SW480 (cell line): Measurements from ENCODE around the gene RNF17.
"Not testable (repeated sequence)": the region's sequence is repeated elsewhere in the genome, so short reads cannot be mapped to it uniquely, and the experiment has no call there.

Experiments used
- DNase-seq: peaks from one replicate; pipeline ENCODE4 v3.0.0-alpha.2; 2016; ENCODE audit warnings: low spot score

The RNF17 gene

GRCh38 chr13:24745516-24745860 lies 18.5 kb upstream of the RNF17 start:
- no peak for DNase-seq

- DNase-seq, result no peak
Measured at GRCh38 chr13:24745861-24746617, 17.9 kb upstream of the RNF17 start.

DNA sequence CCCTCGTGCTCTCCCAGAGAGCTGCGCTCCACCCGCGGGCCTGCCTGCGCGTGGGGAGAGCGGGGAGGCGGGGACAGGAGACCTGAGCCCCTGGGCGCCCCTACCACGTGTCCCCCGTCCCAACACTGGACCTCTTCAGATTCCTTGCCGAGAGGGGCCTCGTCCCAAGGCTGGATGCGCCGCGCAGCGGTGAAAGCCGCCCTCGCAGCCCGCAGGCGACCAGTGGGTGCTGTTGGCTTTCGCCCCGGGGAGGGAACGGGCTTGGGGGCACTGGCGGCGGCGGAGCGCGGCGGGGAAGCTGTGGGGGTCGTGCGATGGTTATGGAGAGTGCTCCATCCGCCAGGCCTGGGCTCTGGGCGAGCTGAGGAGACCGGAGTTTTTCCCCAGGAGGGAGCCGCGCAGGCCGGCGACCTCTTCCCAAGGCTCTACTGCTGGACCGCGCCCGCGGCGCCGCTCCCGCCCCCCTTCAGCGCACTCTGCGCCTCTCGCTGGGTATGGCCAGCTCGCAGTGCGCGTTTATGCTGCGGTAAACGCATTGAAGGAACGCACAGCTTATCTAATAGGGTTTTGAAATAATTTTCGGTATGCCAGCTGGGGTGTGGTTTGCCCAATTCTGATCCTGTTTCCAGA lies 17.2 kb upstream of the RNF17 start:
- peak; percentile 26 for DNase-seq

DNA sequence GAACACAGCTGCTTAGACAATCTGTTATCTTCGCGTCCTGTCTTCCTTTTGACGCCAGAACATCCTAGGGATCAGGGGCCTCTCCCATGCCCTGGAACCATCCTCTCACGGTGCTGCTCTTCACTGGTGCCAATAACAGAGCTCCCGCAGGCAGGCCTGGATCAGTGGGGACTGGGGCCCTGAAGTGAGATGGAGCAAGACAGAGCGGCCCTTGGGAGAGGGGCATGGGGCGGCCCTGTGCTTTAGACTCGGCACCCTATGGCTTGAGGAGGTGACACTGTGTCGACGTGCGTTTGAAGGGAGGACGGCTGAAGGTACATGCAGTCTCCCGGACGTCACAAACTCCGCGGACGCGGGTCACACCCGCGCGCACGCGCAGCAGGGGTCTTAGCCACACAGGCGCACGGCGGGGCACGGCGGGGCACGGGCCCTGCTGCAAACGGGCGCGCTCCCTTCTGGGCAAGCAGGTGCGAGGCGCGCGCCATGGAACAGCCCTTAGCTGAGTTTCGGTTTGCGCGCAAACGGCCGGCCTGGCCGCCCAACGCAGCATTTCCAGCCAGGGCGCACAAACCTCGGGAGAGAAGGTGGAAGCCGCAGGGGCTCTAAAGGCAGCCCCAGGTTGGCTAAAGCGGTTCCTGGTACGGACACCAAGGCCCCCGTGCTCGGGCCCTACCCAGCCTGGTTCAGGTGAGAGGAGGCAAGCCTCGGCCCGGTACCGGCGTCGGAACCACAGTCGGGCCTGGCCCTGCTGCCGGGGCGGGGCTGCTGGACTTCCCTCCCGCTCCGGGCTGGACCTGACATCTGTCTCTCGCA lies 16.5 kb upstream of the RNF17 start:
- DNase-seq, result peak; percentile 61

GRCh38 chr13:24748061-24748400 lies 15.9 kb upstream of the RNF17 start:
- DNase-seq, result peak; percentile 8

DNA sequence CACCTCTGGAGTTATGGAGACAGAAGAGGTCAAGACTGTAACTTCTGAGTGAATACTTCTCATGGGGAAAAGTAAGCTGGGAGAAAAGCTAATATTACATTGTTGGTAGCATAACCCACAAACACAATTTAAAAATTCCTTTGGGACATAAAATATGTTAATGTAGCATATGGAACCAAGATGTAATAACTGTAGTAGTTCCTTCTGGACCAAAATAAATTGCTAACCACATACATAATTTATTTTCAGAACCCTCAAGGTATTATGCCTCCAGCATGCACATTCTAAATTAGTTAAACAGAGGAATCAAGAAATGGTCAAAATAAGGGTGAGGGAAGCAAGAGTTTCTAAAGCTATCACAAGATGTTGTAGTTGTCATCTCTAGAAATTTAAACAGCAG lies 4.8 kb upstream of the RNF17 start:
- DNase-seq, result no peak

- no peak for DNase-seq
Measured at GRCh38 chr13:24764276-24764630, 284 bp downstream of the RNF17 start.

DNA sequence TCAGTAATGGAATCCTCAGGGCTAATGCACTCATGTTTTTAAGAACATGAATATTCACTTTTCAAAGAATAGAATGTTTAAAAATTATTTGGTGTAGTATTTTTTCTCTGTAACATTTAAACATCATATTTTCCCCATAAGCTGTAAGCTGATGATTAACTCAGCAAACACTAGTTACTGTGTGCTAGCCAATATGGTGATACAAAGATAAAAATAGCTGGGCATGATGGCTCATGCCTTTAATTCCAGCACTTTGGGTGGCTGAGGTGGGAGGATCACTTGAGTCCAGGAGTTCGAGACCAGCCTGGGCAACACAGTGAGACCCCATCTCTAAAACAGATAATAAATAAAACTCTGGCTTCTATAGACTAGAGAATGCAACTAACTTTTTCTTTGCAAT lies 13.2 kb downstream of the RNF17 start:
- no peak for DNase-seq

DNA sequence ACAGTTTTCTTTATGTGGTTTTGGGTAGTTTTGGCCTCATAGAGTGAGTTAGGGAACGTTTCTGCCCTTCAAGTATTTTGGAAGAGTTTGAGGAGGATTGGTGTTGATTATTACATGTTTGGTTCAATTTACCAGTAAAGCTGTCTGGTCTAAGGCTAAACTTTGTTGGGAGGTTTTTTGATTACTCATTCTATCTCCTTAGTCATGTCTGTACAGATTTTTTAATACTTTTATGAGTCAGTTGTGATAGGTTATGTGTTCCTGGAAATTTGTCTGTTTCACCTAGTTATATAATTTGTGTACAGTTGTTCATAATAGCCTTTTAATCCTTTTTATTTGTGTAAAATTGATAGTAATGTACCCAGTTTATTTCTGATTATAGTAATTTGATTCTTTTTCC lies 20.4 kb downstream of the RNF17 start:
- DNase-seq, result no peak

DNA sequence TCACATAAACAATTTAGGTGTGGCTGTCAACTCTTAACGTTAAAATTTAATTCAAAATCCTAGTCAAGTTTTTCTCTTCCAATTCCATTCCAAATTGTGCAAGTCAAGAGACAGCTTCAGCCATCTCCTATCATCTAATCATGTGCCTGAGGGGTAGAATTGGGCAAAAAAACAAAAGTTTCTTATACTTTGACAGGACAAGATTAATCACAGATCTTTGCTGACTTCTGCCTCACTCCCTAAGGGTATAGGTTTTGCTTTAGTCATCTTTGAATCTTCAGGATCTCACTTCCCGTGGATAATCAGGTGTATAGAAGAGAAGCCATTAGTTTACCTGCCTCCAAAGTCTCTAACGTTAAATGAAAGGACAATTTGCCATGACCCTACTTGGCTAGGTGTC lies 24.6 kb downstream of the RNF17 start:
- DNase-seq, result no peak

DNA sequence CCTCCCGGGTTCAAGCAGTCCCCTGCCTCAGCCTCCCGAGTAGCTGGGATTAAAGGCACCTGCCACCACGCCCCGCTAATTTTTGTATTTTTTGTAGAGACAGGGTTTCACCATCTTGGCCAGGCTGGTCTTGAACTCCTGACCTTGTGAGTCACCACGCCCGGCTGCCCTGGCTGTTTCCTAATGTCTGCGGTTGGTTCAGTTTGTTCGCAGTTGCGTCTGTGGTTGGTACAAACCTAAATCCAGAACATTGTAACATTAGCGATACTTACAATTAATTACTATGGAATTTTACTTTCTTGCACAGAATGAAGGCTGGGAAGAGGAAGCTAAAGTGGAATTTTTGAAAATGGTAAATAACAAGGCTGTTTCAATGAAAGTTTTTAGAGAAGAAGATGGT lies 38.1 kb downstream of the RNF17 start:
- peak; percentile 8 for DNase-seq

GRCh38 chr13:24821207-24821606 lies 57.2 kb downstream of the RNF17 start:
- DNase-seq, result no peak

DNA sequence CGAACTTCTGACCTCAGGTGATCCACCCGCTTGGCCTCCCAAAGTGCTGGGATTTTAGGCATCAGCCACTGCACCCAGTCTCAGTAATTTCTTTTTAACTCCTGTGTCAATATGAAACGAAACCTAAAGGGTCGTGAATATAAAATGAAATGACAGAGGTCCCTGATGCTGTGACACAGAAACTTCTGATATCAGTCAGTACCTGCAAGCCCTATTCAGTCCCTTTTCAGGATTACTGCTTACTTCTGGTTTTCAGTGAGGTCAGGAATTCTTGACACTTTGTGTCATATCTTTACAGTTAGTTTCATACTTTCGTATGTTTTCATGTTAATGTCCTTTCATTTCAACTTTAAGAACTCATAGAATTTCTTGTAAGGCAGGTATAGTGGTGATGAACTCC lies 58.7 kb downstream of the RNF17 start:
- no peak for DNase-seq

DNA sequence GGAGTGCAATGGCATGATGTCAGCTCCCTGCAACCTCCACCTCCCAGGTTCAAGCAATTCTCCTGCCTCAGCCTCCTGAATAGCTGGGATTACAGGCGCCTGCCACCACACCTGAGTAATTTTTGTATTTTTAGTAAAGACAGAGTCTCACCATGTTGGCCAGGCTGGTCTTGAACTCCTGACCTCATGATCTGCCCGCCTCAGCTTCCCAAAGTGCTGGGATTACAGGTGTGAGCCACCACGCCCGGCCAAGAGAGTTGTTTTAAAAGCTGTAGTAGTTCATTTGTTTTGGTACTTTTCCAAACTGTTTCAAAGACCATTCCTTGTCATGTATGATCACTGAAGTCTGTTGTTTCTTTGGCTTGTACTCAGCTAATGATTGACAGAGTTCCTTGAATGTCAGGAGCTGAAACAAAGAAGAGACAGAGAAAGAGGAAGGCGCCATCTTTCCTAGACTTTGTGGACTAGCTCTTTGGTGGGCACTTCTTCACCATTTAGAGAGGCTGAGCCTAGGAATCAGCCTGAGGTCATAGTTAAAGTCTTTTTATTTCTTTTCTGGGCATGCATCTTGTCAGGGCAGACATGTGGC lies 59.2 kb downstream of the RNF17 start:
- DNase-seq, result not testable (repeated sequence)

DNA sequence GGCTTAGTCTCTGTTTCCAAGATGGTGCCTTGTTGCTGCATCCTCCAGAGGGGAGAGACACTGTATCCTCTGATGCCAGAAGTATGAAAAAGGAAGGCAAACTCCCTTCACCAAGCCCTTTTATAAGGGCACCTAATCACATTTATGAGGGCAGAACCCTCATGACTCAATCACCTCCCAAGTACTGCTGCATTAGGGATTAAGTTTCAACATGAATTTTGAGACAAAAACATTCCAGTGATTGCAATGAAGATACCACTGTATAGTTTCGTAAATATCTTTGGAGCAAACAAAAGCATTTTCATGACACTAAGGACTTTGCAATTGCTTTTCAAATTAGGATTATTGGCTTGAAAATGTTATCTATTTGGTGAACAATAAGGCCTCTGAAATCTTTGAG lies 63.8 kb downstream of the RNF17 start:
- no peak for DNase-seq

GRCh38 chr13:24834902-24835510 lies 71.0 kb downstream of the RNF17 start:
- peak; percentile 6 for DNase-seq

DNA sequence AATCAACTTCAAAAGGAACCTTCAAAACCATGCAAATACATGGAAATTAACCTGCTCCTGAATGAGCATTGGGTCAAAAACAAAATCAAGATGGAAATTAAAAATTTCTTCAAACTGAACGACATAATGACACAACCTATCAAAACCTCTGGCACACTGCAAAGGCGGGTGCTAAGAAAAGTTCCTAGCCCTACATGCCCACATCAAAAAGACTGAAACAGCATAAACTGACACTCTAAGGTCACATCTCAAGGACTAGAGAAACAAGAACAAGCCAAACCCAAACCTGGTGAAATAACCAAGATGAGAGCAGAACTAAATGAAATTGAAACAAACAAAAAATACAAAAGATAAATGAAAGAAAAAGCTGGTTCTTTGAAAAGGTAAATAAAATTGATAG lies 73.6 kb downstream of the RNF17 start:
- not testable (repeated sequence) for DNase-seq

DNA sequence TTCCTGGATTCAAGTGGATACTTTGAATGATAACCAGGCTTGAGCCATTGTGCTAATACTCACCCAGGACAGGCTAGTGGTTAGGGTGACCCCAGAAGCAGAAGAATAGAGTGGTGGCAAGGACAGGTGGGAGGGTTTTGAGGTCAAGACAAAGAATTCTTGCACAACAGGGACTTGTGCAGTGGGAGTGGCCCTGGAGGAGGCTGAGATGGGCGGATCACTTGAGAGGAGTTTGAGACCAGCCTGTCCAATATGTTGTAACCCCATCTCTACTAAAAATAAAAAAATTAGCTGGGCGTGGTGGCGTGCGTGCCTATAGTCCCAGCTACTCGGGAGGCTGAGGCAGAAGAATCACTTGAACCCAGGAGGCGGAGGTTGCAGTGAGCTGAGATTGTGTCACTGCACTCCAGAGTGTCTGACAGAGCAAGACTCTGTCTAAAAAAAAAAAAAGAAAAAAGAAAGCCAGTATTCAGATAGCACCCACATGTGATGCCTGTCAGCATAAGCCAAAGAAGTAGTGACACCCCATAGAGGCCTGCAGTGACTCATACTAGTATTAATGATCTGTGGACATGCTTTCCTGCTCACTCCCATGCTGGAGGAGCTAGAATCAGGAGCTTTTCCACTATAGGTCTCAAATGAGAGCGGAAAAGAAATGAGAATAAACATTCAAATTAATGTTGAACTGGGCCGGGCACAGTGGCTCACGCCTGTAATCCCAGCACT lies 78.7 kb downstream of the RNF17 start:
- peak; percentile 34 for DNase-seq

- DNase-seq, result no peak
Measured at GRCh38 chr13:24851546-24851945, 87.6 kb downstream of the RNF17 start.

DNA sequence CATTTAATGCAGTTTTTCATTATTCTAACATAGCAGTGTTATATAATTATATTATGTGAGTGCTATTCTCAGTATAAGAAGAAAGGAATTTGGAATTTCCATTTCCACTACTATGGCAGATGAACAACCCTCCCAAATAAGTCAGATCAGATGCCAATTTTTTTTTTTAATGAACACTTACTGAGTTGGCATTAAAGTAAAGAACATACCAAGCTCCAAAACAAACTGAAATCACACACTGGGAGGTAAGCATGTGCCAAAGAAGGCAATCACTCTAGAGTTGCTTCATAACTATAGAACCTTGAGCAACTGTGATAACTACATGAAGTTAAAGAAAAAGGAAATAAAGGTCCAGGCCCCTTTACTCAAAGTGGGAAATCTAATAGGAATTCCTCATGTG lies 90.3 kb downstream of the RNF17 start:
- no peak for DNase-seq

- DNase-seq, result no peak
Measured at GRCh38 chr13:24858953-24859352, 95.0 kb downstream of the RNF17 start.

- DNase-seq, result no peak
Measured at GRCh38 chr13:24860770-24861169, 96.8 kb downstream of the RNF17 start.
